NCI-H2171 (cell line): Measurements from ENCODE around the gene SERGEF.

Experiments used
- DNase-seq: peaks from one replicate; lab custom pipeline; 2025; lab: John Stamatoyannopoulos, UW

SERGEF gene

GRCh38 chr11:17813391-17814059 lies 199.3 kb downstream of the SERGEF start:
- no peak for DNase-seq

- DNase-seq: no peak
Observed at GRCh38 chr11:17812865-17813187, 200.0 kb downstream of the SERGEF start.

GRCh38 chr11:17812091-17812864 lies 200.6 kb downstream of the SERGEF start:
- no peak for DNase-seq

- DNase-seq: no peak
Observed at GRCh38 chr11:17811352-17811751, 201.5 kb downstream of the SERGEF start.

GRCh38 chr11:17810746-17811145 lies 202.1 kb downstream of the SERGEF start:
- DNase-seq: no peak

GRCh38 chr11:17810041-17810440 lies 202.8 kb downstream of the SERGEF start:
- DNase-seq: no peak

GRCh38 chr11:17807034-17807433 lies 205.8 kb downstream of the SERGEF start:
- DNase-seq: no peak

- DNase-seq: no peak
Observed at GRCh38 chr11:17805873-17806272, 207.0 kb downstream of the SERGEF start.

- no peak for DNase-seq
Observed at GRCh38 chr11:17805043-17805442, 207.8 kb downstream of the SERGEF start.

- no peak for DNase-seq
Observed at GRCh38 chr11:17803754-17804334, 209.0 kb downstream of the SERGEF start.

- DNase-seq: no peak
Observed at GRCh38 chr11:17802491-17802890, 210.4 kb downstream of the SERGEF start.

- no peak for DNase-seq
Observed at GRCh38 chr11:17801166-17801565, 211.7 kb downstream of the SERGEF start.

GRCh38 chr11:17799147-17799546 lies 213.7 kb downstream of the SERGEF start:
- no peak for DNase-seq

GRCh38 chr11:17798716-17799115 lies 214.1 kb downstream of the SERGEF start:
- DNase-seq: no peak

GRCh38 chr11:17798253-17798652 lies 214.6 kb downstream of the SERGEF start:
- DNase-seq: no peak

GRCh38 chr11:17796154-17796553 lies 216.7 kb downstream of the SERGEF start:
- no peak for DNase-seq

GRCh38 chr11:17794981-17795380 lies 217.9 kb downstream of the SERGEF start:
- DNase-seq: no peak

GRCh38 chr11:17793642-17794170 lies 219.1 kb downstream of the SERGEF start:
- no peak for DNase-seq

GRCh38 chr11:17792161-17792560 lies 220.7 kb downstream of the SERGEF start:
- no peak for DNase-seq

GRCh38 chr11:17791144-17791543 lies 221.7 kb downstream of the SERGEF start:
- DNase-seq: no peak

GRCh38 chr11:17790453-17790852 lies 222.4 kb downstream of the SERGEF start:
- DNase-seq: no peak

GRCh38 chr11:17788084-17788483 lies 224.8 kb downstream of the SERGEF start:
- DNase-seq: no peak
